GM12891 (cell line): Measurements from ENCODE around the gene FARS2.

Experiments
- PAX5 ChIP-seq: IDR thresholded peaks from 2 replicates; pipeline ENCODE4 v1.6.1; 2011; ENCODE audit warnings: low read length, moderate library complexity, mild to moderate bottlenecking; ENCODE audit not compliant: insufficient read depth, severe bottlenecking
- POLR2A ChIP-seq: IDR thresholded peaks from 2 replicates; pipeline ENCODE4 v1.6.1; 2011; ENCODE audit warnings: low read depth, low read length, control low read depth
- POLR2AphosphoS5 ChIP-seq: IDR thresholded peaks from 2 replicates; pipeline ENCODE4 v1.6.1; 2011; ENCODE audit warnings: low read depth, low read length, control low read depth
- POU2F2 ChIP-seq: IDR thresholded peaks from 2 replicates; pipeline ENCODE4 v1.6.1; 2011; ENCODE audit warnings: low read depth, mild to moderate bottlenecking, control low read depth, low read length, moderate library complexity
- SPI1 ChIP-seq: IDR thresholded peaks from 2 replicates; pipeline ENCODE4 v1.6.1; 2011; ENCODE audit warnings: low read depth, low read length, control low read depth
- TAF1 ChIP-seq: IDR thresholded peaks from 2 replicates; pipeline ENCODE4 v1.6.1; 2011; ENCODE audit warnings: low read depth, low read length, control low read depth

GRCh38 chr6:5515200-5515599 is 253.9 kb downstream of the FARS2 start:
- no peak for TF ChIP-seq TAF1
- TF ChIP-seq POLR2A: no peak
- TF ChIP-seq POLR2AphosphoS5: no peak
- no peak for TF ChIP-seq SPI1
- no peak for TF ChIP-seq POU2F2
- TF ChIP-seq PAX5: no peak
